AG04449 (cell line): ENCODE results near the gene TMEM217.

Experiments
- CTCF ChIA-PET: fragments of 350-600 bp; formaldehyde crosslinking; extraction: SDS; loops from one replicate; lab custom pipeline; 2021; ENCODE audit warnings: antibody characterized with exemption; lab: Yijun Ruan, JAX
- POLR2A ChIA-PET: fragments of 400-600, 350-600 bp; formaldehyde crosslinking; extraction: SDS; loops from one replicate; lab custom pipeline; 2020; ENCODE audit warnings: antibody characterized with exemption, inconsistent platforms; lab: Yijun Ruan, JAX
- DNase-seq: peaks from one replicate; pipeline ENCODE4 v3.0.0-alpha.2; 2010; ENCODE audit warnings: low read depth, low spot score
- H3K4me3 ChIP-seq: 2 replicates; pipeline ENCODE4 v1.5.1; 2011; ENCODE audit warnings: low read depth, mild to moderate bottlenecking, control low read depth, low read length
- TF ChIP-seq, protein P1 (sequence below): IDR thresholded peaks from one replicate; pipeline ENCODE4 v1.5.1; 2011; ENCODE audit warnings: mild to moderate bottlenecking, moderate library complexity, low read length, control low read depth, inconsistent platforms; ENCODE audit not compliant: insufficient read depth; ENCODE audit errors: missing control alignments

Gene TMEM217

GRCh38 chr6:37273690-37274089 lies 15.7 kb upstream of the TMEM217 start:
- TF ChIP-seq, protein P1, sequence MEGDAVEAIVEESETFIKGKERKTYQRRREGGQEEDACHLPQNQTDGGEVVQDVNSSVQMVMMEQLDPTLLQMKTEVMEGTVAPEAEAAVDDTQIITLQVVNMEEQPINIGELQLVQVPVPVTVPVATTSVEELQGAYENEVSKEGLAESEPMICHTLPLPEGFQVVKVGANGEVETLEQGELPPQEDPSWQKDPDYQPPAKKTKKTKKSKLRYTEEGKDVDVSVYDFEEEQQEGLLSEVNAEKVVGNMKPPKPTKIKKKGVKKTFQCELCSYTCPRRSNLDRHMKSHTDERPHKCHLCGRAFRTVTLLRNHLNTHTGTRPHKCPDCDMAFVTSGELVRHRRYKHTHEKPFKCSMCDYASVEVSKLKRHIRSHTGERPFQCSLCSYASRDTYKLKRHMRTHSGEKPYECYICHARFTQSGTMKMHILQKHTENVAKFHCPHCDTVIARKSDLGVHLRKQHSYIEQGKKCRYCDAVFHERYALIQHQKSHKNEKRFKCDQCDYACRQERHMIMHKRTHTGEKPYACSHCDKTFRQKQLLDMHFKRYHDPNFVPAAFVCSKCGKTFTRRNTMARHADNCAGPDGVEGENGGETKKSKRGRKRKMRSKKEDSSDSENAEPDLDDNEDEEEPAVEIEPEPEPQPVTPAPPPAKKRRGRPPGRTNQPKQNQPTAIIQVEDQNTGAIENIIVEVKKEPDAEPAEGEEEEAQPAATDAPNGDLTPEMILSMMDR = no peak
- POLR2A ChIA-PET = no interaction called here
- DNase-seq = no peak
- CTCF ChIA-PET = interaction anchor here (1.2 to 2.0 kb wide), 2 partner anchors 14 to 26 kb away, joined by 3 to 5 read pairs; no protein-coding TSS in a partner anchor
- no peak overlapping the region for H3K4me3 ChIP-seq

GRCh38 chr6:37272834-37273566 lies 15.1 kb upstream of the TMEM217 start:
- TF ChIP-seq, protein P1 = no peak
- CTCF ChIA-PET = interaction anchor here (1.2 to 2.0 kb wide), 2 partner anchors 15 to 26 kb away, joined by 3 to 5 read pairs; no protein-coding TSS in a partner anchor
- POLR2A ChIA-PET = interaction anchor here (0.6 kb wide), 1 partner anchor 26 kb away, joined by 3 read pairs; no protein-coding TSS in a partner anchor

DNA sequence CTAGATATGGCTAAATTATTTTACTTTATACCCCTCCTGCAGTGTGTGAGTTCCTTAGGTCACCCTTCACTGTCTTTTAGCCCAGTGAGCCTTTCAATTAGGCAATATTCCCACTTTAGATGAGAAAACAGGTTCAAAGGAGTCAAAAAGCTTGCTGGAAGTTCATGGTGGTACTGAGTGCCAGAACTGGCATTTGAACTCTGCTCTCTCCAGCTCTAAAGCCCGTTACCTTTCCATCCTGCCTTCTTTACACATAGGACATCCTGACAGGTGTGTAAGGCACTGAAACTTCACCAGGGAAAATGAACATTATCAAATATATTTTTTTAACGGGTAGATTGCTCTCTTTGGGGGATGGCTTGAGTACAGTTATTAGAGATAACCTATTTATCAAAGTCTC lies 11.2 kb upstream of the TMEM217 start:
- no peak overlapping the region for H3K4me3 ChIP-seq
- TF ChIP-seq, protein P1 = no peak
- DNase-seq = no peak
- POLR2A ChIA-PET = no interaction called here
- CTCF ChIA-PET = no interaction called here

More at GRCh38 chr6:37272834-37273566, 15.1 kb upstream of the TMEM217 start:
- no peak overlapping the region for H3K4me3 ChIP-seq
- DNase-seq = no peak

- CTCF ChIA-PET = no interaction called here
- DNase-seq = no peak
- TF ChIP-seq, protein P1 = no peak
- POLR2A ChIA-PET = no interaction called here
- no peak overlapping the region for H3K4me3 ChIP-seq
These were observed 7.9 kb upstream of the TMEM217 start for GRCh38 chr6:37265860-37266259.

GRCh38 chr6:37265001-37265400 lies 7.1 kb upstream of the TMEM217 start:
- DNase-seq = no peak
- ChIA-PET CTCF (no interaction called here), POLR2A (no interaction called here)
- no peak overlapping the region for H3K4me3 ChIP-seq
- TF ChIP-seq, protein P1 = no peak

GRCh38 chr6:37262446-37263026 lies 4.6 kb upstream of the TMEM217 start:
- H3K4me3 ChIP-seq = no peak overlapping the region
- POLR2A ChIA-PET = no interaction called here
- CTCF ChIA-PET = no interaction called here
- DNase-seq = no peak
- TF ChIP-seq, protein P1 = no peak
